SK-N-MC (cell line): ENCODE results near the gene ISG20L2.

Source experiments
- DNase-seq: peaks from one replicate; pipeline ENCODE4 v3.0.0-alpha.2; 2011; ENCODE audit warnings: low read depth, low spot score
- H3K27ac ChIP-seq: fragments of 200-600 bp; sonication (generic); 2 replicates; pipeline ENCODE4 v1.5.1; 2016; ENCODE audit warnings: mixed run types
- H3K36me3 ChIP-seq: fragments of 200-600 bp; sonication (generic); 2 replicates; pipeline ENCODE4 v1.6.1; 2017; ENCODE audit warnings: antibody characterized with exemption, low read length, mixed read lengths; ENCODE audit not compliant: insufficient read depth
- H3K4me3 ChIP-seq: fragments of 200-600 bp; sonication (generic); 2 replicates; pipeline ENCODE4 v1.5.1; 2016
- H3K9ac ChIP-seq: fragments of 200-600 bp; sonication (generic); 2 replicates; pipeline ENCODE4 v1.8.0; 2017; ENCODE audit warnings: mixed run types, mixed read lengths; ENCODE audit not compliant: insufficient read length
- H3K9me3 ChIP-seq: fragments of 200-600 bp; sonication (generic); 2 replicates; pipeline ENCODE4 v1.6.1; 2017; ENCODE audit warnings: low read depth, mild to moderate bottlenecking, antibody characterized with exemption, low read length, moderate library complexity, mixed read lengths
- EZH2 ChIP-seq: fragments of 200-600 bp; sonication (generic); IDR thresholded peaks from one replicate; pipeline ENCODE4 v1.6.1; 2017; ENCODE audit warnings: antibody characterized with exemption
- FOXP2 ChIP-seq: optimal IDR thresholded peaks from 2 replicates; pipeline ENCODE3; 2011; ENCODE audit warnings: mild to moderate bottlenecking, moderate library complexity; ENCODE audit not compliant: insufficient read depth; ENCODE audit errors: extremely low read length, control extremely low read depth
- POLR2AphosphoS5 ChIP-seq: IDR thresholded peaks from 2 replicates; pipeline ENCODE4 v1.6.1; 2012; ENCODE audit warnings: mild to moderate bottlenecking, low read depth, low read length, borderline replicate concordance

ISG20L2 gene

DNA sequence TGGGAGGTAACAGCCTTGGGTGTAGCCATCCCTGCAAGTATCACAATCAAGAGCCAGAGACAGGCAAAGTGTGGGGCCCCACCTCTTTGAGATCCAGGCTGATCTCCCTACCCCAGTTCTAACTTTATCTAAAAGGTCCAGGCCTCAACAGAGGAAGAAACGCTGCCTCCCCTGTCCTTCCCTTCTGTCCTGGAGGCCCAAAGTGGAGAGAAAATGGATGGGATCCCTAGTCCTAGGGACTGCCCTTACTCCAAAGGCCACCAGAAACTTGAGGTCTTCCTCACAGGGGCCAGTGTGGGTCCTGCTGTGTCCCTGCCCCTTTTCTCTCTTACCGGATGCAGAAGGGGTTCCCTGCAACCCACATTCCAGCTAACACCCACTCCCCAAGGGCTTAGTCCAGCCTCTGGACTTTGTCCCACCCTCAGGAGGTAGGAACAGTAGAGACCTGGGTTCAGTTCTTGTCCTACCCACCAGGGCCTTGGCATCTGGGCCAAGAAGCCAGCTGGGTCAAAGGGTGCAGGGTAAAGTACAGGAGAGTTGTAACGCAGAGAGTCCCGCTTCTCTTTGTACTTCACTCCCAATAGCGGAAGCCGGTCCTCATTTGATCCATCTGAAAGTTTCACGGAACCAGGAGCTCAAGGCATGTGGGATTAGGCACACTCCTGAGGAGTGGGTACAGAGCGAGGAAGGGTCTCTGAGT lies 21.0 kb upstream of the ISG20L2 start:
- DNase-seq: no peak

GRCh38 chr1:156748670-156749418 lies 20.3 kb upstream of the ISG20L2 start:
- Histone ChIP-seq H3K27ac (peak overlapping the region; percentile 90), H3K9me3 (no peaks in the 10 kb centered on the region), H3K9ac (peak overlapping the region; percentile 95), H3K4me3 (peak overlapping the region; percentile 99), H3K36me3 (peaks cover 25% of the 10 kb centered on the region)
- no peak for DNase-seq
- TF ChIP-seq FOXP2: no peak
- TF ChIP-seq POLR2AphosphoS5: no peak
- no peak for TF ChIP-seq EZH2

More for the DNA sequence above, 21.0 kb upstream of the ISG20L2 start:
- H3K4me3 ChIP-seq: peak overlapping the region; percentile 99
- no peak for TF ChIP-seq FOXP2
- no peak for TF ChIP-seq POLR2AphosphoS5
- no peak for TF ChIP-seq EZH2
- no peaks in the 10 kb centered on the region for H3K9me3 ChIP-seq
- peak overlapping the region; percentile 95 for H3K9ac ChIP-seq
- H3K27ac ChIP-seq: peak overlapping the region; percentile 90
- peaks cover 21% of the 10 kb centered on the region for H3K36me3 ChIP-seq

DNA sequence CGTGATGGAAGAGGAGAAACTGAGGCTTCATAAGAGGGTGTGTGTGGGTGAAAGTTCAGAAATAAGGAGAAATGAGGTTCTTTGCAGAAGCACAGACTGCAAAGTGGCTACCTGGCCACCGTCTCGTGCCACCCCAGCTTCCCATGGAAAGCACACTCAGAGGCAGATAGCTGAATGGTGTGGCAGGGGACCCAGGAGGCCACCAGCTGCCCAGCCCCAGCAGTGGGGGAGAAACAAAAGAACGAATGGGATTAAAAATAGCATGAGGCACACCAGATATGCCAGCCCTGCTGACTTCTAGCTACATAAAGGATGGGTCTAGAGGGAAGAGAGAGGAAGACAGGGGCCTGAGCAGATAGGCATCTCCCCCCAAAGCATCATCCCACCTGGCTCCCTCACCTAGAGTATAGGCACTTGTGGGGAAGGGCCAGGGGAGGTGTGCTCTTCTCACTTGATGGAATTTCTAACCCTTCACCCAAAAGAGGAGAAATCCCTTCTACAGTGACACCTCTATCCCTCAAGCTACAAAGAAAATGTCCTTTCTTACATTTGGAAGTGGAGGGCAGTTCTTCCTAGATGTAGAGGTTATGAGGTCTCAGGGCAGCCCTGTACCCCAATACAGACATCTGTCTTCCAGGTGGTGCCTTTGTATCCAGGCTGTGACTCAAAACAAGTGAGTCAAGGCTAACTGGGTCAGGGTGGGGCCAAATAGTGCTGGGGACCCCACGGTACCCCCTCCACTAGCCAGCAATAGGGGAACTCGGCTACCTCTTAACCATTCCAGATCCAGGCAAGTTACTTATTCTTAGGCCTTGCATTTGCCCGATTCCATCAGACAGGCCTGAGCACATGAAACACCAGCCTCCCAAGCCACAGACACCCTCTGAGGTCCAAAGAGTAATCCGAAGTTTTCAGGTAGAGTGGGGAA lies 19.4 kb upstream of the ISG20L2 start:
- DNase-seq: no peak
- peak overlapping the region; percentile 95 for H3K9ac ChIP-seq
- no peak for TF ChIP-seq POLR2AphosphoS5
- TF ChIP-seq EZH2: no peak
- TF ChIP-seq FOXP2: no peak

GRCh38 chr1:156746728-156747631 lies 18.4 kb upstream of the ISG20L2 start:
- Histone ChIP-seq H3K9ac (peak overlapping the region; percentile 95), H3K9me3 (no peaks in the 10 kb centered on the region), H3K27ac (peak overlapping the region; percentile 90), H3K4me3 (peak overlapping the region; percentile 99), H3K36me3 (peaks cover 44% of the 10 kb centered on the region)
- no peak for DNase-seq
- TF ChIP-seq EZH2 (no peak), FOXP2 (peak; percentile 24), POLR2AphosphoS5 (peak; percentile 45; the same call in 1 of the 2 replicates)

More for the DNA sequence above, 19.4 kb upstream of the ISG20L2 start:
- H3K9me3 ChIP-seq: no peaks in the 10 kb centered on the region
- peaks cover 34% of the 10 kb centered on the region for H3K36me3 ChIP-seq
- peak overlapping the region; percentile 99 for H3K4me3 ChIP-seq
- H3K27ac ChIP-seq: peak overlapping the region; percentile 90

DNA sequence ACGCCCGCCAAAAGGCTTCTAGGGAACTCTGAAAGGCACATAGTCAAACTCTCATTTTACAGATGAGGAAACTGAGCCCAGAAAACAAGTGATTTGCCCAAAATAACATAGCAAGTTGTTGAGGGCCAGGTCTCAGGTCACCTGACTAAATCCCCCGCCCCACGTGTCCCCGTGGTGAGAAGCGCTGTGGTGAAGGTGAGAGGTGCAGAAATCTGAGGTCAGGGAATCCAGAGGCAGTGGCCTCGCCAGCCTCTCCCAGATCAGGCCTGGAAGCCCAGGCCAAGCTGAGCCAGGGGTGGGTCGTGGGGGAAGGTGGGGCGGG lies 17.8 kb upstream of the ISG20L2 start:
- Histone ChIP-seq H3K9ac (peak overlapping the region; percentile 51), H3K4me3 (peak overlapping the region; percentile 99), H3K27ac (peak overlapping the region; percentile 90), H3K9me3 (no peaks in the 10 kb centered on the region), H3K36me3 (peaks cover 49% of the 10 kb centered on the region)
- DNase-seq: no peak
- TF ChIP-seq FOXP2 (no peak), EZH2 (no peak), POLR2AphosphoS5 (no peak)

- Histone ChIP-seq H3K9me3 (no peaks in the 10 kb centered on the region), H3K27ac (peak overlapping the region; percentile 90), H3K4me3 (peak overlapping the region; percentile 99; the same call in 1 of the 2 replicates), H3K9ac (peak overlapping the region; percentile 51), H3K36me3 (peaks cover 49% of the 10 kb centered on the region)
- no peak for DNase-seq
- no peak for TF ChIP-seq POLR2AphosphoS5
- no peak for TF ChIP-seq FOXP2
- no peak for TF ChIP-seq EZH2
Observed at GRCh38 chr1:156745881-156746280, 17.3 kb upstream of the ISG20L2 start.

DNA sequence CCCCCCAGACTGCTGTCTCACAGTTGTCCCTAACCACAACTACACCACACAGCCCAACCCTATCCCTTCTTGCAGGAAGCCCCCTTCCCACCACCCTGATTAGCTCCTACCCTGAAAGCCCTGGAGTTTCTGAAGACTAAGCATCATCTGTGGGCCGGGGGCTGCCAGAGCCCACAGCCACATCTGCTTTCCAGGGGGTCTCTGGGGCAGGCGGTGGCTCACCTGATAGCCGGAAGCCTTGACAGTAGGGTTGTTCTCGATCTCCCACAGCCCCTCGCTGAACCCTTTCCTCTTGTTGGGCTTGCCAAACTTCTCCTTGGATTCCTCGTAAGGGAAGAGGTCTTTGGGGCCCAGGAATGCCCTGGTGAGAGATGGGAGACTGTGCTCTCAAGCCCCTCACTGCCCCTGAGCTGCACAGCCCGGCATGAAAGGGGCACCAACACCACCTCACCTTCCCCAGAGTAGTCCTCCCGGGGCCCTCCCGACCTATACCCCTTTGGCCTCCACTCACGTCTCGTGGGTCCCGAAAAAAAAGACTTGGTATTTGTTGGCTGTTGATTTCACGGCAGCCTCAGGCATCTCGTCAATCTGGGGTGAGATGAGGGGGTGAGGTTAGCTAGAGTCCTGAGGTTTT lies 16.3 kb upstream of the ISG20L2 start:
- H3K9me3 ChIP-seq: no peaks in the 10 kb centered on the region
- peak overlapping the region; percentile 23 for H3K27ac ChIP-seq
- peaks cover 47% of the 10 kb centered on the region for H3K36me3 ChIP-seq
- H3K9ac ChIP-seq: no peak overlapping the region
- no peak for DNase-seq
- H3K4me3 ChIP-seq: no peak overlapping the region
- TF ChIP-seq EZH2: no peak
- TF ChIP-seq FOXP2: no peak
- TF ChIP-seq POLR2AphosphoS5: no peak
